ENCODE measurements around the gene EXOC1. TPM values are rescaled to one million over a fixed set of nuclear protein-coding genes. Genes with fewer than 3 reads are reported as not detected.

The EXOC1 gene
- total and polyA plus RNA-seq, 2 of the 4 experiments (the other 2 are of a cell fraction) = 19.9 to 49.5 TPM

- H3K4me3 ChIP-seq (ENCODE audit: insufficient read depth, low read depth, low read length) = no peak overlapping the region
- no peak overlapping the region for H2BK120ac ChIP-seq (ENCODE audit: low read depth, low read length)
- no peaks in the 10 kb centered on the region for H3K36me3 ChIP-seq (ENCODE audit: control insufficient read depth, insufficient read depth, low read length)
- H2BK5ac ChIP-seq (ENCODE audit: low read depth, low read length, poor library complexity, severe bottlenecking) = no peak overlapping the region
- no peak overlapping the region for H4K8ac ChIP-seq (ENCODE audit: low read depth in 2 of 2, low read length in 2 of 2)
- no peaks in the 10 kb centered on the region for H4K20me1 ChIP-seq (ENCODE audit: insufficient read depth, low read length)
- no peak overlapping the region for H3K18ac ChIP-seq (ENCODE audit: low read depth, low read length)
- no peak overlapping the region for H2BK20ac ChIP-seq (ENCODE audit: low read depth, low read length)
- H2AK9ac ChIP-seq (replicated peaks; ENCODE audit: low read depth, low read length, poor library complexity) = no peak overlapping the region
- DNase-seq = no peak
- H2AFZ ChIP-seq (replicated peaks; ENCODE audit: low read length, poor library complexity) = no peak overlapping the region
- H3K56ac ChIP-seq (ENCODE audit: extremely low read depth, insufficient read depth, low read length) = no peak overlapping the region
- H4K5ac ChIP-seq (ENCODE audit: low read depth, low read length) = no peak overlapping the region
- H3K9ac ChIP-seq (ENCODE audit: low read depth, low read length) = no peak overlapping the region
- H3K79me1 ChIP-seq (ENCODE audit: low read depth in 1 of 2, low read length in 2 of 2) = peaks cover 3 to 7% of the 10 kb centered on the region in 2 experiments; a peak in 2 of 4 replicates
- ATAC-seq (ENCODE audit: low read depth) = no peak
- POLR2A ChIA-PET (ENCODE audit: unreplicated experiment) = no interaction called here
- CTCF ChIA-PET = no interaction called here
- no peak overlapping the region for H2AK5ac ChIP-seq (ENCODE audit: low read depth, low read length)
- TF ChIP-seq RFX5 (IDR thresholded peaks at IDR 0.05; ENCODE audit: low read depth, low read length) (no peak), RAD21 (IDR thresholded peaks at IDR 0.05; ENCODE audit: low read length) (no peak)
- no peak overlapping the region for H3K14ac ChIP-seq (replicated peaks; ENCODE audit: low read depth, low read length)
- H3K27me3 ChIP-seq (ENCODE audit: control insufficient read depth, insufficient read depth, low read length) = no peaks in the 10 kb centered on the region
- no peak overlapping the region for H3K27ac ChIP-seq (ENCODE audit: insufficient read depth, low read length)
- H3K23ac ChIP-seq (ENCODE audit: low read depth, low read length) = no peak overlapping the region
- peaks cover 3% of the 10 kb centered on the region; the same call in 1 of the 2 replicates for H3K9me3 ChIP-seq (ENCODE audit: control insufficient read depth, insufficient read depth, low read length)
- no peaks in the 10 kb centered on the region for H3K9me1 ChIP-seq (ENCODE audit: insufficient read depth, low read length)
- H3K4me2 ChIP-seq (ENCODE audit: low read depth, low read length) = no peak overlapping the region
- H4K91ac ChIP-seq (ENCODE audit: insufficient read depth, low read depth, low read length) = no peak overlapping the region
- in situ Hi-C loops (cut with MboI; ENCODE audit: low sequenced_read_pairs) = no loop called here
- WGBS, 2 experiments (ENCODE audit: extremely low coverage in 2 of 2, insufficient read length in 1 of 2) = no CpG with 5 or more reads among the region's 3 CpGs
- BruUV-seq (replicated peaks) = no TSS peak
- dilution Hi-C loops (cut with HindIII; ENCODE audit: low sequenced_read_pairs, unreplicated experiment) = no loop called here
- H2BK15ac ChIP-seq (ENCODE audit: low read depth, low read length) = no peak overlapping the region
- H3K4me1 ChIP-seq (ENCODE audit: control insufficient read depth, insufficient read depth, low read length) = peaks cover under 1% of the 10 kb centered on the region; the same call in 1 of the 2 replicates
- no peak overlapping the region for H3K4ac ChIP-seq (ENCODE audit: low read depth, low read length)
- intact Hi-C loops (cut with micrococcal nuclease) = no loop called here
Observed at GRCh38 chr4:55941881-55942396, 88.5 kb downstream of the EXOC1 start.
